Activated effector memory CD4-positive, alpha-beta T cell treated with anti-CD3 and anti-CD28 coated beads, Interleukin-2, amount 50 U/mL, for 16 hours (primary cell): Measurements from ENCODE around the gene SSRP1.
"Not testable (repeated sequence)": the region's sequence is repeated elsewhere in the genome, so short reads cannot be mapped to it uniquely, and the experiment has no call there.

Experiments used
- DNase-seq: peaks from one replicate; pipeline ENCODE4 v3.0.0-alpha.2; 2020

The SSRP1 gene

GRCh38 chr11:57358991-57359390, 23.3 kb upstream of the SSRP1 start:
- DNase-seq: no peak

- DNase-seq: no peak
Measured at GRCh38 chr11:57358543-57358961, 22.9 kb upstream of the SSRP1 start.

GRCh38 chr11:57357856-57358255, 22.2 kb upstream of the SSRP1 start:
- DNase-seq: no peak

GRCh38 chr11:57357310-57357709, 21.6 kb upstream of the SSRP1 start:
- no peak for DNase-seq

- DNase-seq: no peak
Measured at GRCh38 chr11:57356268-57356667, 20.6 kb upstream of the SSRP1 start.

- DNase-seq: no peak
Measured at GRCh38 chr11:57354699-57355098, 19.0 kb upstream of the SSRP1 start.

GRCh38 chr11:57353852-57354251, 18.2 kb upstream of the SSRP1 start:
- DNase-seq: no peak

GRCh38 chr11:57353446-57353845, 17.8 kb upstream of the SSRP1 start:
- no peak for DNase-seq

- no peak for DNase-seq
Measured at GRCh38 chr11:57353036-57353435, 17.3 kb upstream of the SSRP1 start.

- peak; percentile 90 for DNase-seq
Measured at GRCh38 chr11:57349491-57350274, 14.0 kb upstream of the SSRP1 start.

GRCh38 chr11:57348636-57349313, 13.1 kb upstream of the SSRP1 start:
- DNase-seq: no peak

GRCh38 chr11:57348052-57348451, 12.4 kb upstream of the SSRP1 start:
- no peak for DNase-seq

GRCh38 chr11:57347336-57347735, 11.6 kb upstream of the SSRP1 start:
- DNase-seq: no peak

- peak; percentile 87 for DNase-seq
Measured at GRCh38 chr11:57345555-57346211, 10.0 kb upstream of the SSRP1 start.

GRCh38 chr11:57344826-57345225, 9.1 kb upstream of the SSRP1 start:
- DNase-seq: no peak

- DNase-seq: no peak
Measured at GRCh38 chr11:57343825-57344224, 8.1 kb upstream of the SSRP1 start.

- DNase-seq: no peak
Measured at GRCh38 chr11:57342702-57343101, 7.0 kb upstream of the SSRP1 start.

- DNase-seq: no peak
Measured at GRCh38 chr11:57341250-57341808, 5.6 kb upstream of the SSRP1 start.

GRCh38 chr11:57340039-57340615, 4.4 kb upstream of the SSRP1 start:
- DNase-seq: no peak

GRCh38 chr11:57339328-57339727, 3.6 kb upstream of the SSRP1 start:
- no peak for DNase-seq

GRCh38 chr11:57338142-57338541, 2.5 kb upstream of the SSRP1 start, which contains the start of gene P2RX3:
Gene P2RX3, plus strand, starts transcription at chr11:57338352. Its CDS starts 199 bp downstream, at chr11:57338551.
- no peak for DNase-seq

GRCh38 chr11:57336856-57337255, 1.2 kb upstream of the SSRP1 start:
- DNase-seq: not testable (repeated sequence)

GRCh38 chr11:57336111-57336666, 497 bp upstream of the SSRP1 start:
- DNase-seq: no peak
